Gastroesophageal sphincter (tissue), 3 donors: Measurements from ENCODE around the gene RAD51B.

Experiments used
- CTCF ChIP-seq, 4 experiments: fragments of 200-600 bp in 2 of 4; fragments of 450-650 bp in 2 of 4; sonication (generic) in 1 of 4; IDR thresholded peaks; one replicate each; pipeline ENCODE4 v1.5.1; 2017 to 2019; ENCODE audit warnings: antibody characterized with exemption in 4 of 4, mild to moderate bottlenecking in 2 of 4, moderate library complexity in 2 of 4
- EP300 ChIP-seq: sonication (generic); formaldehyde crosslinking; IDR thresholded peaks from one replicate; pipeline ENCODE4 v1.6.1; 2017; ENCODE audit warnings: antibody characterized with exemption, mild to moderate bottlenecking

- no peak for TF ChIP-seq CTCF (IDR thresholded peaks at IDR 0.05)
- no peak for TF ChIP-seq EP300
These were observed 459.8 kb downstream of the RAD51B start for GRCh38 chr14:68279437-68279720.
